ENCODE data around the gene SPIRE2.

SPIRE2 gene

DNA sequence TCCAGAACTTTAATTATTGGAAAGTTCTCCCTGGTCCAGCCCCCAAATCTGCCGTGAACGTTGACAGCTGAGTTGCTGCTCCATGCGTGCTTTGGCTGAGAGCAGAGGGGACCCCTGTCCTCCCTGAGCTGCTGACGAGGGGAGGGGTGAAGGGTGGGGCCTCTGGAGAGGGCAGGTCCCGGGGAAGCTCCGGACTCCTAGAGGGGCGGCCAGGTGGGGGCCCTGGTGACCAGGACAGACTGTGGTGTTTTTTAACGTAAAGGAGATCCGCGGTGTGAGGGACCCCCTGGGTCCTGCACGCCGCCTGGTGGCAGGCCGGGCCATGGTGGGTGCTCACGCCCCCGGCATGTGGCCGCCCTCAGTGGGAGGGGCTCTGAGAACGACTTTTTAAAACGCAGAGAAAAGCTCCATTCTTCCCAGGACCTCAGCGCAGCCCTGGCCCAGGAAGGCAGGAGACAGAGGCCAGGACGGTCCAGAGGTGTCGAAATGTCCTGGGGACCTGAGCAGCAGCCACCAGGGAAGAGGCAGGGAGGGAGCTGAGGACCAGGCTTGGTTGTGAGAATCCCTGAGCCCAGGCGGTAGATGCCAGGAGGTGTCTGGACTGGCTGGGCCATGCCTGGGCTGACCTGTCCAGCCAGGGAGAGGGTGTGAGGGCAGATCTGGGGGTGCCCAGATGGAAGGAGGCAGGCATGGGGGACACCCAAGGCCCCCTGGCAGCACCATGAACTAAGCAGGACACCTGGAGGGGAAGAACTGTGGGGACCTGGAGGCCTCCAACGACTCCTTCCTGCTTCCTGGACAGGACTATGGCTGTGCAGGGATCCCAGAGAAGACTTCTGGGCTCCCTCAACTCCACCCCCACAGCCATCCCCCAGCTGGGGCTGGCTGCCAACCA lies 90.4 kb downstream of the SPIRE2 start, which contains the start of gene MC1R:
MC1R (plus strand) TSS at position 410 of the 895 bp plus-strand sequence; CDS start at position 807, 397 bp downstream.
- DNase-seq: no peak

DNA sequence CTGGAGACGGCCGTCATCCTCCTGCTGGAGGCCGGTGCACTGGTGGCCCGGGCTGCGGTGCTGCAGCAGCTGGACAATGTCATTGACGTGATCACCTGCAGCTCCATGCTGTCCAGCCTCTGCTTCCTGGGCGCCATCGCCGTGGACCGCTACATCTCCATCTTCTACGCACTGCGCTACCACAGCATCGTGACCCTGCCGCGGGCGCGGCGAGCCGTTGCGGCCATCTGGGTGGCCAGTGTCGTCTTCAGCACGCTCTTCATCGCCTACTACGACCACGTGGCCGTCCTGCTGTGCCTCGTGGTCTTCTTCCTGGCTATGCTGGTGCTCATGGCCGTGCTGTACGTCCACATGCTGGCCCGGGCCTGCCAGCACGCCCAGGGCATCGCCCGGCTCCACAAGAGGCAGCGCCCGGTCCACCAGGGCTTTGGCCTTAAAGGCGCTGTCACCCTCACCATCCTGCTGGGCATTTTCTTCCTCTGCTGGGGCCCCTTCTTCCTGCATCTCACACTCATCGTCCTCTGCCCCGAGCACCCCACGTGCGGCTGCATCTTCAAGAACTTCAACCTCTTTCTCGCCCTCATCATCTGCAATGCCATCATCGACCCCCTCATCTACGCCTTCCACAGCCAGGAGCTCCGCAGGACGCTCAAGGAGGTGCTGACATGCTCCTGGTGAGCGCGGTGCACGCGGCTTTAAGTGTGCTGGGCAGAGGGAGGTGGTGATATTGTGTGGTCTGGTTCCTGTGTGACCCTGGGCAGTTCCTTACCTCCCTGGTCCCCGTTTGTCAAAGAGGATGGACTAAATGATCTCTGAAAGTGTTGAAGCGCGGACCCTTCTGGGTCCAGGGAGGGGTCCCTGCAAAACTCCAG lies 91.5 kb downstream of the SPIRE2 start:
- no peak for DNase-seq

- no peak for DNase-seq
These were observed 92.4 kb downstream of the SPIRE2 start for GRCh38 chr16:89920723-89921122.
